Cardiac fibroblast (primary cell): ENCODE results near the gene TMED8.
A peak's percentile ranks its signal among the peaks of the same experiment; 100 is the strongest.
"Not testable (repeated sequence)": the region's sequence is repeated elsewhere in the genome, so short reads cannot be mapped to it uniquely, and the experiment has no call there.

ENCODE experiments used
- DNase-seq, 2 donors: peaks; one replicate each; pipeline versions ENCODE4 v3.0.0 to v3.0.0-alpha.2; 2010; ENCODE audit warnings: low read depth in 2 of 2
- H3K4me3 ChIP-seq, 2 donors: replicated peaks in 1 of 2; 1 replicate in 1 of 2; 2 replicates in 1 of 2; pipeline ENCODE4 v1.5.1; 2011; ENCODE audit warnings: low read depth in 2 of 2, low read length in 2 of 2, mild to moderate bottlenecking in 2 of 2, moderate library complexity in 1 of 2
- TF ChIP-seq, protein P1 (sequence below): IDR thresholded peaks from one replicate; pipeline ENCODE4 v1.5.1; 2011; ENCODE audit warnings: low read depth, mild to moderate bottlenecking, low read length, inconsistent platforms

The TMED8 gene

DNA sequence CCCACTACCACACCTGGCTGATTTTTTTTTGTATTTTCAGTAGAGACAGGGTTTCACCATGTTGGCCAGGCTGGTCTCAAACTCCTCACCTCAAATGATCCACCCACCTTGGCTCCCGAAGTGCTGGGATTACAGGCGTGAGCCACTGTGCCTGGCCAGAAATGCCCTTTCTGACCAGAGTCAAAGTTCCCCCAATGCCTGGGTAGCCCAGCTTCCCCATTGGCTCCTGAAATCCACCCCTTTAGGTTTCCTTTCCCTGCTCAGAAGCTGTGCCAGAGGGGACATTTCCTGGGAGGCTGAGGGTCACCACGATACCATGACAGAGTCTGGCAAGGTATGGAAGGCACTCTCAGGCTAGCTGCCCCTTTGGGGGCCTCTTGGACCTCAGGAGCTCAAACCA is 52.6 kb downstream of the TMED8 start:
- TF ChIP-seq, protein P1, sequence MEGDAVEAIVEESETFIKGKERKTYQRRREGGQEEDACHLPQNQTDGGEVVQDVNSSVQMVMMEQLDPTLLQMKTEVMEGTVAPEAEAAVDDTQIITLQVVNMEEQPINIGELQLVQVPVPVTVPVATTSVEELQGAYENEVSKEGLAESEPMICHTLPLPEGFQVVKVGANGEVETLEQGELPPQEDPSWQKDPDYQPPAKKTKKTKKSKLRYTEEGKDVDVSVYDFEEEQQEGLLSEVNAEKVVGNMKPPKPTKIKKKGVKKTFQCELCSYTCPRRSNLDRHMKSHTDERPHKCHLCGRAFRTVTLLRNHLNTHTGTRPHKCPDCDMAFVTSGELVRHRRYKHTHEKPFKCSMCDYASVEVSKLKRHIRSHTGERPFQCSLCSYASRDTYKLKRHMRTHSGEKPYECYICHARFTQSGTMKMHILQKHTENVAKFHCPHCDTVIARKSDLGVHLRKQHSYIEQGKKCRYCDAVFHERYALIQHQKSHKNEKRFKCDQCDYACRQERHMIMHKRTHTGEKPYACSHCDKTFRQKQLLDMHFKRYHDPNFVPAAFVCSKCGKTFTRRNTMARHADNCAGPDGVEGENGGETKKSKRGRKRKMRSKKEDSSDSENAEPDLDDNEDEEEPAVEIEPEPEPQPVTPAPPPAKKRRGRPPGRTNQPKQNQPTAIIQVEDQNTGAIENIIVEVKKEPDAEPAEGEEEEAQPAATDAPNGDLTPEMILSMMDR: no peak
- H3K4me3 ChIP-seq: no peak overlapping the region
- DNase-seq: no peak

GRCh38 chr14:77323571-77323970 is 53.3 kb downstream of the TMED8 start:
- TF ChIP-seq, protein P1: no peak
- no peak for DNase-seq
- H3K4me3 ChIP-seq: no peak overlapping the region

DNA sequence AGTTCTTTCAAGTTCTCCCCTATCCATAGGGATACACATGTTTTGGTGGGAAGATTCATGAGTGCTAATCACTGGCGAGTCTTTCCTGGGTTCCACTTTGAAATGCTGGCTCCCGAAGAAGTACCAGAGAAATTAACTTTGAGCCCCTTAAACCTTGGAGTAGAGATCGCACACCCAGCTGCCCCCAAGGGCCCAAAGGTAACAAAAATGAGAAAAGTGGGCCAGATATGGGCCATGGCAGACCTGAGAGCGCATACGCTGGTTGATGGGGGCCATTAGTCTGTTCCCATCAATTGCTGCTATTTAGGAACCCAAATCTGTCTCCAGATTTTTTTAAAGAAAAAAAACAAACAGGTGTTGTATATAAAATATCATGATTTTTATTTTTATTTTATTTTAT is 53.9 kb downstream of the TMED8 start:
- DNase-seq: no peak
- TF ChIP-seq, protein P1: no peak
- no peak overlapping the region for H3K4me3 ChIP-seq

DNA sequence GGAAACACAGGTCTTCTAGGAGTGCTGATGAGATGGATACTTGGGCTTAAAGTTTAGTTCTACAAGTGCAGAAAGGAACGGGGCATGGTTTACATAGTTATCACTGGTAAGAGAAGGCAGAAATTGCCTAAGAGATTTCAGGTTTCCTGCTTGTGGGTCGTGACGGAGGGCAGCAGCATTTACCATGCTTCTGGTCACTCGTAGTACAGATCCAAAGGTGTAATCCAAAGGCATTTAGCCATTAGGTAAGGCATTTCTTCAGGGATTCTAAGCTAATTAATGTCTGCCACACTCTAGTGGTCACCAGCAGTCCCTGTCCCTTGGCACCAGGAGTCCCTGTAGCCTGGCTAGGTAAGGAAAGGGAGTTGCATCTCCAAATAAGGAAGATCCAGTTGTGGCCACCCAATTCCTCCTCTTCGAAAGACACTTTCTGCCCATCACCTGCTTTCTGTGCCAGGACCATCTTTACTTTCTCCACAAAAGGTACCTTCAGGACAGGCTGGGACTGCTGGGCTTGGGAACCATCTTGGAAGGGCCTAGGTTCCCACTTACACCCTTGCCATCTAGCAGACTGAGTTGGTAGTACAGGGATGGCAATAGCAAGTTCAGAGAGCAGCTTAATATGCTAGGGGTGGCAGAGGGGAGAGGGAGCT is 54.5 kb downstream of the TMED8 start:
- TF ChIP-seq, protein P1: no peak
- DNase-seq: no peak
- H3K4me3 ChIP-seq: peak overlapping the region; percentile 75 to 96

- TF ChIP-seq, protein P1: no peak
- H3K4me3 ChIP-seq: peak within 1 kb of the TSS; percentile 75 to 96
Observed at GRCh38 chr14:77320238-77320935, 56.5 kb downstream of the TMED8 start, which contains the start of gene POMT2. POMT2 (minus strand) TSS chr14:77320883; CDS start chr14:77320681, 202 bp downstream.

DNA sequence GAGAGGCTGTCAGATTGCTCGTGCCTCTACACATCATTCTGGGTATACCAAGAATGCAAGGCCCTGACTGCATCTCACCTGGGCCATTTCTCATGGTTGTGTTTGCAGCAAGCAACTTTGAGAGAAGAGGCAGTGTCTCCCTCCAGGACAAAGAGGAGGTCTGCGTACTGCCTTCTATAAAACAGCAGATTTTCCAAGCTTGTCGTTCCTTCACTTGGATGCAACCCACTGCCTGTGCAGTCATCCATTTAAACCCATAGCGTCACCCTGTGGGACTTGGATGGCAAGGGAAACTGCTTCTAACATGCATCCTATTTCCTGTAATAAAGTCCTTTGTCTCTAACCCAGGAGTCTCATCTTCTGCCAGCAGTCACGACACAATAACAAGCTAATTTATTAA is 57.5 kb downstream of the TMED8 start:
- H3K4me3 ChIP-seq: peak overlapping the region in 1 of 2 donors; percentile 7
- TF ChIP-seq, protein P1: no peak
- no peak for DNase-seq

More at GRCh38 chr14:77320238-77320935, 56.5 kb downstream of the TMED8 start, which contains the start of gene POMT2:
- peak; percentile 89 to 91 for DNase-seq

GRCh38 chr14:77318756-77319155 is 58.1 kb downstream of the TMED8 start:
- not testable (repeated sequence) for DNase-seq

More at GRCh38 chr14:77318756-77319155, 58.1 kb downstream of the TMED8 start:
- H3K4me3 ChIP-seq: not testable (repeated sequence)
